GM12891 (cell line): Measurements from ENCODE around the gene NUP210L.

ENCODE experiments used
- PAX5 ChIP-seq: IDR thresholded peaks from 2 replicates; pipeline ENCODE4 v1.6.1; 2011; ENCODE audit warnings: low read length, moderate library complexity, mild to moderate bottlenecking; ENCODE audit not compliant: insufficient read depth, severe bottlenecking
- POLR2A ChIP-seq: IDR thresholded peaks from 2 replicates; pipeline ENCODE4 v1.6.1; 2011; ENCODE audit warnings: low read depth, low read length, control low read depth
- POLR2AphosphoS5 ChIP-seq: IDR thresholded peaks from 2 replicates; pipeline ENCODE4 v1.6.1; 2011; ENCODE audit warnings: low read depth, low read length, control low read depth
- POU2F2 ChIP-seq: IDR thresholded peaks from 2 replicates; pipeline ENCODE4 v1.6.1; 2011; ENCODE audit warnings: low read depth, mild to moderate bottlenecking, control low read depth, low read length, moderate library complexity
- SPI1 ChIP-seq: IDR thresholded peaks from 2 replicates; pipeline ENCODE4 v1.6.1; 2011; ENCODE audit warnings: low read depth, low read length, control low read depth
- TAF1 ChIP-seq: IDR thresholded peaks from 2 replicates; pipeline ENCODE4 v1.6.1; 2011; ENCODE audit warnings: low read depth, low read length, control low read depth

DNA sequence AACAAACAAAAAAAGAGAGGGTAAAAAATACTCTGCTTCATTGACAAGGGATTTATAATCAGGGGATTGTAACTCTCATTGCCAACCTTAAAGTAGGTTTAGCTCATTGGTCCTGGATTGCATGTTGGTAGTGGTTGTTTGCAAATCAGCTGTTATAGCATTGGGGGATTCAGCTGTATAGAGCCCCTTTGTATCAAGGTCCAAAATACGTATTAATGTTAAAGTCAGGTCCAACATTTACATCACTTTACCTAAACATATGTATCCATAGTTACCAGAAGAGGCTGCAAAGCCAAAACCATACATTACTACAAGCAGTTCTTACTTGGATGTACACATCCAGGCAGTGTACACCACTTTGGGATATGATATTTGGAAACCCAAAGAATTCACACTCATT lies 134.9 kb downstream of the NUP210L start:
- TF ChIP-seq POLR2A (no peak), TAF1 (no peak), POLR2AphosphoS5 (no peak), PAX5 (no peak), SPI1 (no peak), POU2F2 (no peak)
